NCI-H146 treated with DMSO at 0.1 percent for 48 hours (cell line): ENCODE measurements around the gene CFAP73.
"Not testable (repeated sequence)": the region's sequence is repeated elsewhere in the genome, so short reads cannot be mapped to it uniquely, and the experiment has no call there.

Experiments
- DNase-seq: peaks from one replicate; lab custom pipeline; 2025; ENCODE audit not compliant: unreplicated experiment; lab: John Stamatoyannopoulos, UW

CFAP73 gene

GRCh38 chr12:113149361-113150150 lies at the start of gene CFAP73:
CFAP73 (plus strand) TSS chr12:113149724; CDS start chr12:113149858, 134 bp downstream.
- peak; percentile 65 for DNase-seq

GRCh38 chr12:113099764-113100163 lies 49.8 kb upstream of the CFAP73 start:
- DNase-seq: no peak

- DNase-seq: no peak
These were observed 47.8 kb upstream of the CFAP73 start for GRCh38 chr12:113101751-113102150.

GRCh38 chr12:113102811-113103210 lies 46.7 kb upstream of the CFAP73 start:
- DNase-seq: no peak

GRCh38 chr12:113103756-113104450 lies 45.6 kb upstream of the CFAP73 start:
- no peak for DNase-seq

- no peak for DNase-seq
These were observed 44.5 kb upstream of the CFAP73 start for GRCh38 chr12:113104953-113105510.

GRCh38 chr12:113105606-113106271 lies 43.8 kb upstream of the CFAP73 start:
- no peak for DNase-seq

- no peak for DNase-seq
These were observed 43.2 kb upstream of the CFAP73 start for GRCh38 chr12:113106361-113106760.

GRCh38 chr12:113108308-113108707 lies 41.2 kb upstream of the CFAP73 start:
- no peak for DNase-seq

- no peak for DNase-seq
These were observed 40.2 kb upstream of the CFAP73 start for GRCh38 chr12:113109360-113109759.

- DNase-seq: no peak
These were observed 39.5 kb upstream of the CFAP73 start for GRCh38 chr12:113109872-113110599.

- no peak for DNase-seq
These were observed 38.3 kb upstream of the CFAP73 start for GRCh38 chr12:113111247-113111646.

- no peak for DNase-seq
These were observed 37.3 kb upstream of the CFAP73 start for GRCh38 chr12:113112043-113112899.

GRCh38 chr12:113113397-113113796 lies 36.1 kb upstream of the CFAP73 start:
- no peak for DNase-seq

GRCh38 chr12:113114447-113115178 lies 34.9 kb upstream of the CFAP73 start:
- DNase-seq: no peak

GRCh38 chr12:113115455-113116126 lies 33.9 kb upstream of the CFAP73 start:
- no peak for DNase-seq

- no peak for DNase-seq
These were observed 32.6 kb upstream of the CFAP73 start for GRCh38 chr12:113116875-113117274.

GRCh38 chr12:113117684-113118083 lies 31.8 kb upstream of the CFAP73 start:
- not testable (repeated sequence) for DNase-seq

GRCh38 chr12:113118142-113118541 lies 31.4 kb upstream of the CFAP73 start:
- DNase-seq: no peak
